GM19468 (cell line): Measurements from ENCODE around the gene HRNR.
"Not testable (repeated sequence)": the region's sequence is repeated elsewhere in the genome, so short reads cannot be mapped to it uniquely, and the experiment has no call there.

Experiments used
- ATAC-seq: cut with Tn5 transposase; IDR thresholded peaks from one replicate; pipeline ENCODE4 v1.9.1; 2021; ENCODE audit warnings: mild to moderate bottlenecking, moderate library complexity, moderate number of reproducible peaks; ENCODE audit not compliant: unreplicated experiment; ENCODE audit errors: extremely low read depth

The HRNR gene

DNA sequence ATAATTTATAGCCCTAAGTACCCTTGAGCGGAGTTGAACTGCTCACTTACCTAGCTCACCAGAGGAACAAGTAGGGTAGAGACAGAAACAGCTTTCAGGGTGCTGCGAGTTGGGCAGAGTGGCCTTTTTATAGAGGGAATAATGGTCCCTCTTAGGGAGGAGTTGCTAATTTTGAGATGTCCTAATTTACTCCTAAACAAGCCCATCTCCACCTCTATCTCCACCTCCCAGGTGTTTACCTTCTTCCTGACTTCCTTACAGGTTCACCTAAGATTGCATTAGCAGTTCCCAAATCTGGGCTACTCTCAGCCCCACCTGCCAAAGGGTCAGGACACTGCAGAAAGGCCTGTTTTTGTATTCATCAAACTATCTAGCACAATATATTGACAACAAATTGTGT lies at the start of gene HRNR:
Gene HRNR (minus strand): TSS at position 101 of the 400 bp plus-strand sequence. CDS start 940 bp downstream, outside the sequence.
- no peak for ATAC-seq

DNA sequence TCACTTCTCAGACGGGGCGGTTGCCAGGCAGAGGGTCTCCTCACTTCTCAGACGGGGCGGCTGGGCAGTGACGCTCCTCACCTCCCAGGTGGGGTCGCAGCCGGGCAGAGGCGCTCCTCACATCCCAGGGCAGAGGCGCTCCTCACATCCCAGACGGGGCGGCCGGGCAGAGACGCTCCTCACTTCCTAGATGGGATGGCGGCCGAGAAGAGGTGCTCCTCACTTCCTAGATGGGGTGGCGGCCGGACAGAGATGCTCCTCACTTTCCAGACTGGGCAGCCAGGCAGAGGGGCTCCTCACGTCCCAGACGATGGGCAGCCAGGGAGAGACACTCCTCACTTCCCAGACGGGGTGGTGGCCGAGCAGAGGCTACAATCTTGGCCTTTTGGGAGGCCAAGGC lies 32.4 kb upstream of the HRNR start:
- not testable (repeated sequence) for ATAC-seq

DNA sequence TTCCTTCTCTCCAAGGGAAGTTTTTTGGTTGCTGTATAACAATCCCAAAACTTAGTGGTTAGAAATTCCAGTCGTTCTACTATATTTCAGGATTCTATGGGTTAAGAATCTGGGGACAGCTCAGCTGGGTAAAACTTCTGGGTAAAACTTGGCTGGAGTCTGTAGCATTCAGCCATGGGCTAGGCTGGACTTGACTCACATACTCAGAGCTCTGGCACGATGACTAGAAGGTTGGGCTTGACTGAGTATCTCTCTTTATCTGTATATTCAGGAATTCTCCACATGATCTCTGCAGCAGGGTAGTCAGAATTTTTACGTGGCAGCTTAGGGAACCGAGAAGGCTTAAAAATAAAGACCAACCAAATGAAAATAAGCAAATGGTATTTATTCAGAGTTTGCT lies 28.2 kb upstream of the HRNR start:
- no peak for ATAC-seq

DNA sequence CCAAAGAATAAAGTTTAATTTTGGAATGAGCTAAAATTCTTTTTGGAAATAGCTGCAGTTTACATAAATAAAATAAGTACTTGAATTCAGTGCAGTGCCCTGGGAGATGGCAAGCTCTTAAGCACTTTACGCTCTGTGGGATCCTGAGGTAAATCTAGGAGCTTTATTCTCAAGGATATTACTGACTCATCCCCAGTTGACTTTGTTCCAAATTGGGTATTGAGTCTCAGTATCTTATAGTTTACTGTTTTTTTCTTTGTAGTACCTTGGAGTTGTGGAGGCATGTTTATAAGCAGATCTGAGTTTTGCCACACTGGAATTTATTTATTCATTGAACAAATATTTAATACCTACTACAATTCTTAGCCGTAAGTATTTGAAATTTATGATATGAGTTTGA lies 27.4 kb upstream of the HRNR start:
- ATAC-seq, result no peak

DNA sequence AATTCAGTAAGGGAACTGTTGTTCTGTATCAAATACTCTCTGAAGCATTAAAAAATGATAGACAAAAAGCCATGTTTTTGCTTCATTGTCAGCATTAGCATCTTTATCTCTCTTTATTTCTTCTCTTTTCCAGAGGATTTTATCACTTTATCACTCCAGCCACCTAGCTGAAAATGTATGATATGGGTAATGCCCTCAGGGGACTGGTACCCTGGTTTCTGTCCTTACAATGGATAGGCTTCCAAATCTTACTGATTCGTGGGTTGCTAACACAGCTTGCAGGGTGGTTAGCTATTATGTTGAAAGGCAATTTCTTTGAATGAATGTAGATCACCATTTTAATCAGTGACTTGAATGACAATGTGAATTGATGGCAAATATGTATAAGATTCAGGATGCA lies 23.3 kb upstream of the HRNR start:
- ATAC-seq, result no peak

DNA sequence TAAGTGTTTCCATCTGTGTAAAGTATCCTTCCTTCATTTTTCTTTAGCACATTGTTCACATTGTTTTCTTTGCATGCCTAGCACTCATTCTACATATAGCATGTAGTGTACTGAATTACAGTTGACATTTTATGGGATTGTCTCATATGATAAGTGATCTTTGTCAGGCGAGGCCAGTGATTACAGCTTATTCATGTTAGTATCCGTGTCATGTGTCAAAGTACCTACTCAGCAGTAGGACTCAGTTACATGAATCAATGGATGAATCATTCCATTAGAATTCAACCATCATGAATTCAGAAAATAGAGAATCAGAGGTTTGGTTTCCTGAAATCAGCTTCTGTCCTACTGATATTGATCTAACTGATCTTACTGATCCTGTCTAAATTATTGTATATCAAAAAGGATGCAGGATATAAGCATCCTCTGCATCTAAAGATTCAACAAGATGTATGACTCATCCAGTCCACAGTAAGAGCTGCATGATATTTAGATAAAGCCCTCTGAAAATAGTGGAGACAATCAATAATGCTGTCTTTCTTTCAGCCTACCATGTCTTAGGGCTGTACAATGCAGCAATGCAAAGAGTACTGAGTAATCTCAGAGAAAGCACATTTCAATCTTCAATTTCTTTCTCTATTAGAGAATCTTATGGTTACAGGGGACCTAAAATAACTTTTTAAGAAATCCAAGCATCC lies 20.7 kb upstream of the HRNR start:
- ATAC-seq, result no peak

DNA sequence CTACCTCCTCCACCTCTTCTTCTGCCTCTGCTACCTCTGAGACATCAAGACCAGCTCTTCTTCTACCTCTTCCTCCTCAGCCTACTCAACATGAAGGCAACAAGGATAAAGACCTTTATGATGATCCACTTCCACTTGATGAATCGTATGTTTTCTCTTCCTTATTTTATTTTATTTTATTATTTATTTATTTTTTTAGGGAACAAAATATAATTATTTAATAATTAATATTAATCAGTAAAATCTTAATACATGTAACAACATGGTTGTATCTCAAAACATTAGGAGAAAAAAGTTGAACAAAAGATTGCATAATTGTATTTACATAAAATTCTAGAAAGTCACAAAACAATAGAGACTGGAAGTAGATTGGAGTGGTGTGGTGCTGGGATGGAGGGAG lies 13.1 kb upstream of the HRNR start:
- no peak for ATAC-seq

DNA sequence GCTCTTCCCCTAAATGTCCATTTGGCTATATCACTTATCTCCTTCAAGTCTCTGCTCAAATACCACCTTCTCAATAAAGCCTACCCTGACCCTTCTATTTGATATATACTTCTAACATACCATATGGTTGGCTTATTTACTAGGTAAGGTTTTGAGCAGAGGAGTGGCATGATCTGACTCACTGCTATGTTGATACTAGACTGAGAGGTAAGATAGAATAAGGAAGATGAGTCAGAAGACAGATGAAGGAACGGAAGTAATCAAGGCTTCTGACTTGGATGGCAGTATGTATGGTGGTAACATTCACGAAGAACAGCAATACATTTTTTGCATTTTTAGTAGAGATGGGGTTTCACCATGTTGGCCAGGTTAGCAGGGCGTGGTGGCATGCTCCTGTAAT lies 4.8 kb upstream of the HRNR start:
- ATAC-seq, result no peak

DNA sequence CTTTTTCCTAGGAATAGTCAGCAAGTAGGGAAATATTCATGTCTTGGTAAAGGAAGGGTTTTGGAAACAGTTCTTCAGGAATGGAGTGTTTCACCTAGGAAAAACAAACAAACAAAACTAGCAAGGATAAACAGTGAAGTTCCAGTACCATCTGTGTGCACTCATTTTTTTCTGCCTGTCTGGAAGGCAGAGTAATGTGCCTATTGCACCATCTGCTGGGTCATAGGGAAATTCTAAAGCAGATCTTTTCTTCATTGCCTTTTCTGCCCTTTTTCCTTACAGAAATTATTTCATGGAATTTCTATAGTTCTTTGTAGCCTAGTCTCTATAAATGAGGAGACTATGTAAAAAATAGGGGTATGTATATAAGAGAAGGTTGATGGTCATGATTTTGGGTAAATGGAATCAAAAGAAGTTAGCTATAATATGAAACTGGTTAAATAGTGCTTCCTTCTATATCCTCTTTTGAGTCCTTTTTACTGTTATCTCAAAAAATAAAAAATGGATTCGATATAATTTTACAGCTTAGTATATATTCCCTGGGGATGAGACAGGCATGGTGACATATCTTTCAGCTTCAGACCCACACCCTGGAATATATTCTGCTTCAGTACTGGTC lies 3.4 kb upstream of the HRNR start:
- ATAC-seq, result no peak

DNA sequence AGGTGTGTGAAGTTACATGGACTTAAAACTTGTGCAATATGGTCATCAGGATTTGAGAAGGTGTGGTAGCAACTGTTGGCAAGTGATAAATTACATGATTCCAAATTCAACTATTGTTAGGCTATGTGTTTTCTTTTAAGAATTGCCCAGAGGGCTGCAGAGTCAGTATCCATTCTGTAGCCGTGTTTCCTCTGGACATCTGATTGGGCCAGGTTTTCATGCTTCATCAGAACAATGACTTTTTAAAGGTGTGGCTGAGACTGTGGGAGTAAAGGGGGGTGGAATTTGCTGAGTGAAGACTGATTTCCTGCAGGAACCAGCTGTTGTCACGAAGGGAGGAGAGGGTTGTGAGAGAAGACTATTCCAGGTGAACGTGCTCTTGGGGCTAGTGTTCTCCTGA lies 1.7 kb upstream of the HRNR start:
- ATAC-seq, result no peak

DNA sequence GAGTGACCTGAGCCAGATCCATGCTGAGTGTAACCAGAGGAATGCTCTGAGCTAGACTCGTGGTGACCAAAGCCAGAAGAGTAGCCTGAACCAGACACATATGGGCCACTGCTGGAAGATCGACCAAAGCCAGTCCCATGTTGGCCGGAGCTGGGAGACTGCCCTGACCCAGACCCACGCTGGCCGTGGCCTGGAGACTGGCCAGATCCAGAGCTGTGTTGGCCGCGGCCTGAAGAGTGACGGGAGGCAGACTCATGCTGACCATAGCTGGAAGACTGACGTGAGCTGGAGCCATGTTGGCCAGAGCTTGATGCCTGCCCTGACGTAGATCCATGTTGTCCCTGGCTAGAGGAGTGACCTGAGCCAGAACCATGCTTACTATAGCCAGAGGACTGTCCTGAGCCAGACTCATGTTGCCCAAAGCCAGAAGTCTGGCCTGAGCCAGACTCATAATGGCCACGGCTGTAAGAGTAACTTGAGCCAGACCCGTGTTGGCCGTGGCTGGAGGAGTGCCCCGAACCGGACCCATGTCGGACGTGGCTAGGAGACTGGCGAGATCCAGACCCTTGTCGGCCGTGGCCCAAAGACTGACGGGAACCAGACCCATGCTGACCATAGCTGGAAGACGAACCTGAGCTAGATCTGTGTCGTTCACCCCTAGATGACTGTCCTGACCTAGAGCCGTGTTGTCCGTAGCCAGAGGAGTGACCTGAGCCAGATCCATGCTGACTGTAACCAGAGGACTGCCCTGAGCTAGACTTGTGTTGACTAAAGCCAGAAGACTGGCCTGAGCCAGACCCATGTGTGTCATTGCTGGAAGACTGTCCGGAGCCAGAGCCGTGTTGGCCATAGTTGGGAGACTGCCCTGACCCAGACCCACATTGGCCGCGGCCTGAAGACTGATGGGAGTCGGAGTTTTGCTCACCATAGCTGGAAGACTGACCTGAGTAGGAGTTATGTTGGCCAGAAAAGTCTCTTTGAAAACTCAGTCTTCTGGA lies 3.5 kb downstream of the HRNR start:
- no peak for ATAC-seq

DNA sequence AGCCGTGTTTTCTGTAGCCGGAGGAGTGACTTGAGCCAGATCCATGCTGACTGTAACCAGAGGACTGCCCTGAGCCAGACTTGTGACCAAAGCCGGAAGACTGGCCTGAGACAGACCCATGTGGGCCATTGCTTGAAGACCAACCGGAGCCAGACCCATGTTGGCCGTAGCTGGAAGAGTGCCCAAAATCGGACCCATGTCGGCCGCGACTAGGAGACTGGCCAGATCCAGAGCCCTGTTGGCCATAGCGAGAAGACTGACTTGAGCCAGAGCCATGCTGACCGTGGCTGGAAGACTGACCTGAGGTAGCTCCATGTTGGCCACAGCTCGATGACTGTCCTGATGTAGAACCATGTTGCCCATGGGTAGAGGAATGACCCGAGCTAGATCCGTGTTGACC lies 4.6 kb downstream of the HRNR start:
- ATAC-seq, result not testable (repeated sequence)

DNA sequence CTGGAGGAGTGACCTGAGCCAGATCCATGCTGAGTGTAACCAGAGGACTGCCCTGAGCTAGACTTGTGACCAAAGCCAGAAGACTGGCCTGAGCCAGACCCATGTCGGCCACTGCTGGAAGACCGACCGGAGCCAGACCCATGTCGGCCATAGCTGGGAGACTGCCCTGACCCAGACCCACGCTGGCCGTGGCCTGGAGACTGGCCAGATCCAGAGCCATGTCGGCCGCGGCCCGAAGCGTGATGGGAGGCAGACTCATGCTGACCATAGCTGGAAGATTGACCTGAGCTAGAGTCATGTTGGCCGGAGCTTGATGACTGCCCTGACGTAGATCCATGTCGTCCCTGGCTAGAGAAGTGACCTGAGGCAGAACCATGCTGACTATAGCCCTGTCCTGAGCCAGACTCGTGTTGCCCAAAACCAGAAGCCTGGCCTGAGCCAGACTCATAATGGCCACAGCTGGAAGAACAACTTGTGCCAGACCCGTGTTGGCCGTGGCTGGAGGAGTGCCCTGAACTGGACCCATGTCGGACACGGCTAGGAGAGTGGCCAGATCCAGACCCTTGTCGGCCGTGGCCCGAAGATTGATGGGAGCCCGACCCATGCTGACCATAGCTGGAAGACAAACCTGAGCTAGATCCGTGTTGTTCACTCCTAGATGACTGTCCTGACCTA lies 5.1 kb downstream of the HRNR start:
- no peak for ATAC-seq

DNA sequence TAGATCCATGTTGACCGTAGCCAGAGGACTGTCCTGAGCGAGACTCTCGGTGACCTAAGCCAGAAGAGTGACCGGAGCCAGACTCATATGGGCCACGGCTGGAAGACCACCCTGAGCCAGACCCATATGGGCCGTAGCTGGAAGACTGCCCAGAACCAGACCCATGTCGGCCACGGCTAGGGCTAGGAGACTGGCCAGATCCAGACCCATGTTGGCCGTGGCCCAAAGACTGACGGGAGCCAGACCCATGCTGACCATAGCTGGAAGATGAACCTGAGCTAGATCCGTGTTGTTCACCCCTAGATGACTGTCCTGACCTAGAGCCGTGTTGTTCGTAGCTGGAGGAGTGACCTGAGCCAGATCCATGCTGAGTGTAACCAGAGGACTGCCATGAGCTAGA lies 8.4 kb downstream of the HRNR start:
- ATAC-seq, result not testable (repeated sequence)

DNA sequence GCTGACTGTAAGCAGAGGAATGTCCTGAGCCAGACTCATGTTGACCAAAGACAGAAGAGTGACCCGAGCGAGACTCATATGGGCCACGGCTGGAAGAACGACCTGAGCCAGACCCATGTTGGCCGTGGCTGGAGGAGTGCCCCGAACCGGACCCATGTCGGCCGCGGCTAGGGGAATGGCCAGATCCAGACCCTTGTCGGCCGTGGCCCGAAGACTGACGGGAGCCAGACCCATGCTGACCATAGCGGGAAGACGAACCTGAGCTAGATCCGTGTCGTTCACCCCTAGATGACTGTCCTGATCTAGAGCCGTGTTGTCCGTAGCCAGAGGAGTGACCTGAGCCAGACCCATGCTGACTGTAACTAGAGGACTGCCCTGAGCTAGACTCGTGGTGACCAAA lies 9.1 kb downstream of the HRNR start:
- ATAC-seq, result not testable (repeated sequence)

DNA sequence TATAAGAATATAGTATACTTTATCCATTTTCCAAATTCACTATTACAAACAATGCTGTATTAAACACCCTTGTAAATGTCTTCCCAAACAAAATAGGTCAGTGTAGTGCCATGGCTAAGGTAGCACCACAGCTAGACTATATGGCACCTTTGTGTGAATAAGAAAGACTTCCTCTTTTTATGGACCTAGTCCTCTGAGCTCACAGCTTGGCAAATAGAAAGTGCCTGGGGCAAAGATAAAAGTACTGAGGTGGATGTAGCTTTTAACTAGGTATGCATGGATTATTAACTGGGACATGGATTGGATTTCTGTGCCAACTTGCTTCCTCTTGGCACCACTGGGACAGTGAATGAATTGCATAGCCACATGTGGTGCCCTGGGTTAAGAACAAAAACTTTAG lies 25.0 kb downstream of the HRNR start:
- ATAC-seq, result no peak

DNA sequence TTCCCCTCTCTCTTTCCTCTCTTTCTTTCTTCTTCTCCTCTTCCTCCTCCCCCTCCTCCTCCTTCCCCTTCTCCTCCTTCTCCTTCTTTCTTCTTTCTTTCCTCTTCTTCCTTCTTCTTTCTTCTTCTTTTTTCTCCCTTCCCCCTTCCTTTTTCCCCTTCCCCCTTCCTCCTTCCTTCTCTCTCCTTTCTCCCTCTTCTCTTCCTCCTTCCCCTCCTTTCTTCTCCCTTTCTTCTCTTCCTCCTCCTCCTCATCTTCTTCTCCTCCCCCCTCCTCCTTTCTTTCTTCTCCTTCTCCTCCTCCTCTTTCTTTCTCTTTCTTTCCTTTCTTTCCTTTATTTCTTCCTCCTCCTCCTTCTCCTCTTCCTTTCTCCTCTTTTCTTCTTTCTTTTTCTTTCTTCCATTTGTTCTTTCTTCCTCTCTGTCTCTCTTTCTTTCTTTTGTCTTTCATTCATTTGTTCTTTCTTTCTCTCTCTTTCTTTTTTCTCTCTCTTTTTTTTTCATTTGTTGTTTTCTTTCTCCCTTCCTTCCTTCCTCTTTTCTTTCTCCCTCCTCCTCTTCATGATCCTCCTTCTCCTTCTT lies 26.5 kb downstream of the HRNR start:
- ATAC-seq, result no peak

DNA sequence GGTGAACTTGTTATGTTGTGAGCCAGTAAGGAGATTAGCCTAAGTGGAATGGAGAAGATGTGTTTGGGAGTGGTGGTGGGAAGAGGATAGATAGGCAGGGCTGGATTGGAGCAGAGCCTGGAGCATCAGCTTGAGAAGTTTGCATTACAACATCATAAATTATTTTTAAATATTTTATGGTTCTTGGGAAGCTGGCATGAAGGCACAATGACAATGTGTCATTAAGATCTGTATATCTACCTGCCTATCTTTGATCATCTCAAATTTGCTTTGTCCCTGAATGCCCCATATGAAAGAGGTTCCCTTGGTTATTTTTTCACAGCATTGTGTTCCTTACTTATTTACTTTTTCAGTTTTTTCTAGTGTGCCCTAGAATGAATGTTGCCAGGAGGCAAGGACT lies 32.3 kb downstream of the HRNR start:
- no peak for ATAC-seq

DNA sequence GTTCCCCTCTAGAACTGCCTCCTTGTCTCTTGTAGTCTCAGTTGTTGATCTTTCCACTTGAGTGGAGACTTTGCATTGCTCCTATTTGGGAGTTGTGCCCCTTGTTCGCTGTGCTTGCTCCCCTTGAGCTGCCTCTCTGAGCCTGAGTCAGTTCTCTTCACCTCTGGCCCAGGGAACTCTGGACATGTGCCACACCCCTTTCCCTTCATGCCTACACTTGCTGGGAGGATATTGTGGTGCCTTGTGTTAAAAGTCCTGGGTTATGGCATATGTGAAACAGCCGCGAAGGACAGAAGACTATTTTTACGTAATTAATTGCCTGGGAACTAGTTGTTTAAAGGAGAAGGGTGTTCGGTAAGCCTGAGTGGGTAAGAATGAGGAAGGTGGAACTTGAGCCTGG lies 32.7 kb downstream of the HRNR start:
- ATAC-seq, result no peak

DNA sequence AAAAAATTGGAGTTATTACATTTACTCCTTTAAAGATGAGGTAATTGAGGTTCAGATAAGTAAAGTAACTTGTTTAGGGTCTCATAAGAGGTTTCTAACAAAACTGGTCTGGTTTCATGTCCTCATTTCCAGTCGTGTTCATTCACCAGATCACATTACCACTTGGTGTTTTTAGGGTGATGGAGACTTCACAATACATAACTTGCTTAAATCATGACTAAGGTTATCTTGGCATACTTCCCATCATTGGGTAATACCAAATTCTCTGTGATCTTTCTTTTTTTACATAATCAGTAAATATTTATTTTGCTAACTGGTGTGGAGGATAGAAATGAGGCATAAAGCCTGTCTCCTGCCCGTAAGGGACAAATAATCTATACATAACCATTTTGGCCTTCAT lies 33.4 kb downstream of the HRNR start:
- ATAC-seq, result no peak
